ENCODE data around the gene PRR22.
"Not testable (repeated sequence)": the region's sequence is repeated elsewhere in the genome, so short reads cannot be mapped to it uniquely, and the experiment has no call there.

PRR22 gene

GRCh38 chr19:5743630-5744029 lies 40.9 kb downstream of the PRR22 start:
- DNase-seq = no peak

GRCh38 chr19:5742051-5742450 lies 42.5 kb downstream of the PRR22 start:
- no peak for DNase-seq

GRCh38 chr19:5738423-5738822 lies 46.1 kb downstream of the PRR22 start:
- no peak for DNase-seq

- DNase-seq = not testable (repeated sequence)
These were observed 51.4 kb downstream of the PRR22 start for GRCh38 chr19:5733172-5733571.
